SK-N-SH treated with all-trans-retinoic acid at 6 μM for 48 hours (cell line): ENCODE results near the gene OSM.

Experiments used
- ATAC-seq: fragments of 200-7000 bp; cut with Tn5 transposase; 3 replicates; pipeline ENCODE4 v1.9.1; 2020; ENCODE audit warnings: mild to moderate bottlenecking, moderate library complexity
- ARNTL ChIP-seq: fragments of 450-650 bp; formaldehyde crosslinking; IDR thresholded peaks from 2 replicates; pipeline ENCODE4 v1.5.0; 2020; ENCODE audit warnings: low read depth, mild to moderate bottlenecking, moderate library complexity, borderline replicate concordance
- BACH2 ChIP-seq: fragments of 250-450 bp; sonication (Bioruptor Pico); IDR thresholded peaks from 2 replicates; pipeline ENCODE4 v1.9.0; 2021; ENCODE audit warnings: mild to moderate bottlenecking, borderline replicate concordance
- CSDC2 ChIP-seq: fragments of 250-450 bp; sonication (Bioruptor Pico); IDR thresholded peaks from 2 replicates; pipeline ENCODE4 v1.5.0; 2020; ENCODE audit warnings: mild to moderate bottlenecking, moderate library complexity
- ESRRG ChIP-seq: fragments of 250-450 bp; sonication (Bioruptor Pico); IDR thresholded peaks from 2 replicates; pipeline ENCODE4 v1.6.1; 2021; ENCODE audit warnings: mild to moderate bottlenecking
- ISL1 ChIP-seq: fragments of 250-450 bp; sonication (Bioruptor Pico); IDR thresholded peaks from 2 replicates; pipeline ENCODE4 v2.1.2; 2022; ENCODE audit warnings: mild to moderate bottlenecking, moderate library complexity
- OSR1 ChIP-seq: fragments of 250-450 bp; sonication (Bioruptor Pico); IDR thresholded peaks from 2 replicates; pipeline ENCODE4 v1.8.0; 2022; ENCODE audit warnings: moderate library complexity, mild to moderate bottlenecking, inconsistent platforms
- SNAI2 ChIP-seq: fragments of 250-450 bp; sonication (Bioruptor Pico); IDR thresholded peaks from 2 replicates; pipeline ENCODE4 v1.5.0; 2020; ENCODE audit warnings: mild to moderate bottlenecking, moderate library complexity
- TCF4 ChIP-seq: fragments of 250-450 bp; sonication (Bioruptor Pico); IDR thresholded peaks from 2 replicates; pipeline ENCODE4 v1.8.0; 2021; ENCODE audit warnings: mild to moderate bottlenecking, moderate library complexity, borderline replicate concordance
- TOX ChIP-seq: fragments of 250-450 bp; sonication (Bioruptor Pico); IDR thresholded peaks from 2 replicates; pipeline ENCODE4 v1.8.0; 2021; ENCODE audit warnings: mild to moderate bottlenecking, moderate library complexity, borderline replicate concordance
- ZC3H10 ChIP-seq: fragments of 250-450 bp; sonication (Bioruptor Pico); IDR thresholded peaks from 2 replicates; pipeline ENCODE4 v1.5.1; 2021; ENCODE audit warnings: mild to moderate bottlenecking, moderate library complexity
- ZFP3 ChIP-seq: fragments of 250-450 bp; sonication (Bioruptor Pico); IDR thresholded peaks from 2 replicates; pipeline ENCODE4 v1.5.0; 2020; ENCODE audit warnings: mild to moderate bottlenecking, moderate library complexity
- ZFP30 ChIP-seq: fragments of 450-650 bp; formaldehyde crosslinking; IDR thresholded peaks from 2 replicates; pipeline ENCODE4 v1.5.0; 2022; ENCODE audit warnings: mild to moderate bottlenecking, moderate library complexity
- ZNF565 ChIP-seq: fragments of 450-650 bp; formaldehyde crosslinking; conservative IDR thresholded peaks from 2 replicates; pipeline ENCODE4 v1.5.0; 2020; ENCODE audit warnings: low read depth, mild to moderate bottlenecking, moderate library complexity
- ZNF70 ChIP-seq: fragments of 450-650 bp; formaldehyde crosslinking; IDR thresholded peaks from 2 replicates; pipeline ENCODE4 v1.5.0; 2020; ENCODE audit warnings: mild to moderate bottlenecking, moderate library complexity
- ZNF8 ChIP-seq: fragments of 450-650 bp; formaldehyde crosslinking; IDR thresholded peaks from 2 replicates; pipeline ENCODE4 v1.5.0; 2020; ENCODE audit warnings: mild to moderate bottlenecking, moderate library complexity
- TF ChIP-seq, protein P1 (sequence below): fragments of 250-450 bp; sonication (Bioruptor Pico); IDR thresholded peaks from 2 replicates; pipeline ENCODE4 v1.5.1; 2021; ENCODE audit warnings: mild to moderate bottlenecking, moderate library complexity
- TF ChIP-seq, protein P2 (sequence below): fragments of 250-450 bp; sonication (Bioruptor Pico); IDR thresholded peaks from 2 replicates; pipeline ENCODE4 v1.5.0; 2020; ENCODE audit warnings: mild to moderate bottlenecking, moderate library complexity
- TF ChIP-seq, protein P3 (sequence below): fragments of 250-450 bp; sonication (Bioruptor Pico); IDR thresholded peaks from 2 replicates; pipeline ENCODE4 v1.8.0; 2020; ENCODE audit warnings: mild to moderate bottlenecking, moderate library complexity, borderline replicate concordance
- TF ChIP-seq, protein P4 (sequence below): fragments of 250-450 bp; sonication (Bioruptor Pico); IDR thresholded peaks from 2 replicates; pipeline ENCODE4 v1.5.1; 2020; ENCODE audit warnings: low read depth, mild to moderate bottlenecking, moderate library complexity

The OSM gene

DNA sequence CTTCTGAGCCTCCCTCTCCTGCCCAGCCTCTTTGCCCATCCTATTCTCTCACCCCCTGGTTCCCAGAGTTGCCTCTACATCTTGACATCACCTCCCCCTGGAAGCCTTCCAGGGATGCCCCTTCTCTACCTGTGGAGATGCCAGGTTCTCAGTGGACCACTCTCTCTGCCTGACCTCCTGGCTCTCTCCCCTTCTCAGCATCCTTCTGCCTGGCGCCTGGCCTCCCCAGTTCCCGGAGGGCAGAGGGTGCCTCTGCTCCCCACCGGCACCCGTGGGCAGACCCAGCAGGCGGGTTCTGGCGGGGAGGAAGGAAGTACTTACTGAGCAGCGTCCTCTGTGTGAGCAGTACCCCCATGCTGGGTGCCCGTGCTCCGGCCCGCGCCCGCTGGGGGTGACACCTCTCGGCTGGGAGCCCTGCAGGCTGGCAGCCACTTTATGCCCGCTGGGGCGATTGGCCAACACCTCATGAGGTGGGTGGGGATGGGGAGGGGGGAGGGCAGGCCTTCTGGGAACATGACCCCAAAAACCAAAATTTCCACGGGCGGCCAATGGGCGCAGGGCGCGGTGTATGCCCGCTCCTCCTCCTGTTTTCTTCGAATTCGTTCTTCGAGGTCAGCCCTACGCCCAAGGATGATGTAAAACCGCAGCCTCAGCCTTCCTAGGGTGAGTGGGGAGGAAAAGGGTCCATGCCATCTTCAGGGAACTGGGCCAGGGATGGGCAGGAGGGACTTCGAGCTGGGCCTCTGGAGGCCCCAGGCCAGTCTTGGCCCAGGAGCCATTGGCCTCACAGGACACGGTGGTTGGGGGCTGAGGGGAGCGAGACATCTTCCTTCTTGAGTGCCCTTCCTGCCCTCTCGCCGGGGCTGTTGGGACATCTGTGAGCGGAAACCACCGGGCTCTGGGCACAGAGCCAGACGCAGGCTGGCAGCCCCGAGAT, at the start of gene OSM:
Gene OSM (minus strand): TSS at position 407 of the 937 bp plus-strand sequence. CDS start 52 bp downstream, at position 355.
- no peak for ATAC-seq

DNA sequence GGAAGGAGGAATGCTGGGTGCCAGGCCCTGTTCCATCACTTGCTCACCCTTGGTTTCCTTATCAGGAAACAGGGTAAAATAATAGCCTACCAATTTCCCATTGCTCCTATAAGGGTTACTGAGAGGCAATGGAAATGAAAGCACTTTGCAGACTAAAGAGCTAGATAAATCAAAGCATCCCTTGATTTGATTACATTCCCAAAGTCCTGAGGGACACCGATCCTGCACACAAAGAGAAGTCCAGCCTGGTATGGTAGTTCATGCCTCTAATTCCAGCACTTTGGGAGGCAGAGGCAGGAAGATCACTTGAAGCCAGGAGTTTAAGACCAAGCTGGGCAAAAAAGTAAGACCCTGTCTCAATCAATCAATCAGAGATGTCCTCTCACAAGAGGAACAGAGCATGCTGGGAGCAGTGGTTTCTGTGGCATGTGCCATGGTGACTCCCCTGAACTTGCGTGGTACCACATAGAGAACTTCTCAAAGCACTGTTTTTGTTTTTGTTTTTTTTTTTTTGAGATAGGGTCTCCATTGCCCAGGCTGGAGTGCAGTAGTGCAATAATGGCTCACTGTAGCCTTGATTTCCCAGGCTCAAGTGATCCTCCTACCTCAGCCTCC, 49.4 kb upstream of the OSM start:
- ATAC-seq: no peak
- TF ChIP-seq ARNTL (no peak), ZFP3 (CRISPR knock-in tag) (no peak), ZFP30 (CRISPR knock-in tag) (no peak), SNAI2 (CRISPR knock-in tag) (no peak), CSDC2 (CRISPR knock-in tag) (no peak), BACH2 (CRISPR knock-in tag) (no peak), TOX (CRISPR knock-in tag) (no peak), ZNF8 (CRISPR knock-in tag) (no peak)
- TF ChIP-seq, protein P1, sequence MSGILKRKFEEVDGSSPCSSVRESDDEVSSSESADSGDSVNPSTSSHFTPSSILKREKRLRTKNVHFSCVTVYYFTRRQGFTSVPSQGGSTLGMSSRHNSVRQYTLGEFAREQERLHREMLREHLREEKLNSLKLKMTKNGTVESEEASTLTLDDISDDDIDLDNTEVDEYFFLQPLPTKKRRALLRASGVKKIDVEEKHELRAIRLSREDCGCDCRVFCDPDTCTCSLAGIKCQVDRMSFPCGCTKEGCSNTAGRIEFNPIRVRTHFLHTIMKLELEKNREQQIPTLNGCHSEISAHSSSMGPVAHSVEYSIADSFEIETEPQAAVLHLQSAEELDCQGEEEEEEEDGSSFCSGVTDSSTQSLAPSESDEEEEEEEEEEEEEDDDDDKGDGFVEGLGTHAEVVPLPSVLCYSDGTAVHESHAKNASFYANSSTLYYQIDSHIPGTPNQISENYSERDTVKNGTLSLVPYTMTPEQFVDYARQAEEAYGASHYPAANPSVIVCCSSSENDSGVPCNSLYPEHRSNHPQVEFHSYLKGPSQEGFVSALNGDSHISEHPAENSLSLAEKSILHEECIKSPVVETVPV (CRISPR knock-in tag): no peak
- TF ChIP-seq, protein P2, sequence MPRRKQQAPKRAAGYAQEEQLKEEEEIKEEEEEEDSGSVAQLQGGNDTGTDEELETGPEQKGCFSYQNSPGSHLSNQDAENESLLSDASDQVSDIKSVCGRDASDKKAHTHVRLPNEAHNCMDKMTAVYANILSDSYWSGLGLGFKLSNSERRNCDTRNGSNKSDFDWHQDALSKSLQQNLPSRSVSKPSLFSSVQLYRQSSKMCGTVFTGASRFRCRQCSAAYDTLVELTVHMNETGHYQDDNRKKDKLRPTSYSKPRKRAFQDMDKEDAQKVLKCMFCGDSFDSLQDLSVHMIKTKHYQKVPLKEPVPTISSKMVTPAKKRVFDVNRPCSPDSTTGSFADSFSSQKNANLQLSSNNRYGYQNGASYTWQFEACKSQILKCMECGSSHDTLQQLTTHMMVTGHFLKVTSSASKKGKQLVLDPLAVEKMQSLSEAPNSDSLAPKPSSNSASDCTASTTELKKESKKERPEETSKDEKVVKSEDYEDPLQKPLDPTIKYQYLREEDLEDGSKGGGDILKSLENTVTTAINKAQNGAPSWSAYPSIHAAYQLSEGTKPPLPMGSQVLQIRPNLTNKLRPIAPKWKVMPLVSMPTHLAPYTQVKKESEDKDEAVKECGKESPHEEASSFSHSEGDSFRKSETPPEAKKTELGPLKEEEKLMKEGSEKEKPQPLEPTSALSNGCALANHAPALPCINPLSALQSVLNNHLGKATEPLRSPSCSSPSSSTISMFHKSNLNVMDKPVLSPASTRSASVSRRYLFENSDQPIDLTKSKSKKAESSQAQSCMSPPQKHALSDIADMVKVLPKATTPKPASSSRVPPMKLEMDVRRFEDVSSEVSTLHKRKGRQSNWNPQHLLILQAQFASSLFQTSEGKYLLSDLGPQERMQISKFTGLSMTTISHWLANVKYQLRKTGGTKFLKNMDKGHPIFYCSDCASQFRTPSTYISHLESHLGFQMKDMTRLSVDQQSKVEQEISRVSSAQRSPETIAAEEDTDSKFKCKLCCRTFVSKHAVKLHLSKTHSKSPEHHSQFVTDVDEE (CRISPR knock-in tag): no peak
- TF ChIP-seq, protein P3, sequence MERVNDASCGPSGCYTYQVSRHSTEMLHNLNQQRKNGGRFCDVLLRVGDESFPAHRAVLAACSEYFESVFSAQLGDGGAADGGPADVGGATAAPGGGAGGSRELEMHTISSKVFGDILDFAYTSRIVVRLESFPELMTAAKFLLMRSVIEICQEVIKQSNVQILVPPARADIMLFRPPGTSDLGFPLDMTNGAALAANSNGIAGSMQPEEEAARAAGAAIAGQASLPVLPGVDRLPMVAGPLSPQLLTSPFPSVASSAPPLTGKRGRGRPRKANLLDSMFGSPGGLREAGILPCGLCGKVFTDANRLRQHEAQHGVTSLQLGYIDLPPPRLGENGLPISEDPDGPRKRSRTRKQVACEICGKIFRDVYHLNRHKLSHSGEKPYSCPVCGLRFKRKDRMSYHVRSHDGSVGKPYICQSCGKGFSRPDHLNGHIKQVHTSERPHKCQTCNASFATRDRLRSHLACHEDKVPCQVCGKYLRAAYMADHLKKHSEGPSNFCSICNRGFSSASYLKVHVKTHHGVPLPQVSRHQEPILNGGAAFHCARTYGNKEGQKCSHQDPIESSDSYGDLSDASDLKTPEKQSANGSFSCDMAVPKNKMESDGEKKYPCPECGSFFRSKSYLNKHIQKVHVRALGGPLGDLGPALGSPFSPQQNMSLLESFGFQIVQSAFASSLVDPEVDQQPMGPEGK (CRISPR knock-in tag): no peak

More for the DNA sequence above, at the start of gene OSM:
- TF ChIP-seq ZC3H10 (CRISPR knock-in tag) (no peak), ZNF565 (no peak), SNAI2 (CRISPR knock-in tag) (no peak), ARNTL (no peak), ISL1 (CRISPR knock-in tag) (no peak), ZNF70 (CRISPR knock-in tag) (no peak), OSR1 (CRISPR knock-in tag) (no peak), BACH2 (CRISPR knock-in tag) (no peak), ESRRG (CRISPR knock-in tag) (no peak), TCF4 (CRISPR knock-in tag) (no peak), ZFP3 (CRISPR knock-in tag) (no peak)
- TF ChIP-seq, protein P3 (CRISPR knock-in tag): no peak
- TF ChIP-seq, protein P4, sequence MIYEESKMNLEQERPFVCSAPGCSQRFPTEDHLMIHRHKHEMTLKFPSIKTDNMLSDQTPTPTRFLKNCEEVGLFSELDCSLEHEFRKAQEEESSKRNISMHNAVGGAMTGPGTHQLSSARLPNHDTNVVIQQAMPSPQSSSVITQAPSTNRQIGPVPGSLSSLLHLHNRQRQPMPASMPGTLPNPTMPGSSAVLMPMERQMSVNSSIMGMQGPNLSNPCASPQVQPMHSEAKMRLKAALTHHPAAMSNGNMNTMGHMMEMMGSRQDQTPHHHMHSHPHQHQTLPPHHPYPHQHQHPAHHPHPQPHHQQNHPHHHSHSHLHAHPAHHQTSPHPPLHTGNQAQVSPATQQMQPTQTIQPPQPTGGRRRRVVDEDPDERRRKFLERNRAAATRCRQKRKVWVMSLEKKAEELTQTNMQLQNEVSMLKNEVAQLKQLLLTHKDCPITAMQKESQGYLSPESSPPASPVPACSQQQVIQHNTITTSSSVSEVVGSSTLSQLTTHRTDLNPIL (CRISPR knock-in tag): no peak
- TF ChIP-seq, protein P1 (CRISPR knock-in tag): no peak
